Right ventricle myocardium inferior (tissue), 1 donor: ENCODE results near the gene CRY1. TPM values are rescaled to one million over a fixed set of nuclear protein-coding genes. Genes with fewer than 3 reads are reported as not detected.
"Not testable (repeated sequence)": the region's sequence is repeated elsewhere in the genome, so short reads cannot be mapped to it uniquely, and the experiment has no call there.

Source experiments
- ATAC-seq: fragments of 200-7000 bp; cut with Tn5 transposase; one replicate; pipeline ENCODE4 v1.9.1; 2020; ENCODE audit warnings: mild to moderate bottlenecking, moderate library complexity
- DNase-seq: peaks from one replicate; pipeline ENCODE4 v3.0.0; 2021; ENCODE audit errors: missing footprints
- intact Hi-C: fragments of 100-400 bp; cut with DNase I; formaldehyde crosslinking; loops from one replicate; pipeline ENCODE4 v1.11.0; 2022
- total RNA-seq: library from RNA; stranded (reverse); fragmentation: NEBNext Ultra II Directional; extraction: Animal tissue kit (Norgen Biotek cat#: 25700); gene quantifications from one replicate; pipeline ENCODE4 v1.2.1, GENCODE V29; 2021
- donor health status: DM: no; HTN: yes; CAD: no; lungs with severe emphysema.

CRY1 gene
- total RNA-seq, 1 donor from 2014 or later, result 7.4 TPM

- intact Hi-C loops, result loop anchor here (5.0 kb wide), 1 partner anchor 65 kb away; the partner anchor contains the start of gene CRY1
- no peak for DNase-seq
- ATAC-seq, result peak; percentile 32
These were observed 66.3 kb downstream of the CRY1 start for GRCh38 chr12:107026806-107027635.

GRCh38 chr12:107026356-107026755 lies 67.0 kb downstream of the CRY1 start:
- not testable (repeated sequence) for DNase-seq, ATAC-seq
- intact Hi-C loops, result loop anchor here (5.0 kb wide), 1 partner anchor 66 kb away; the partner anchor contains the start of gene CRY1

- DNase-seq (no peak), ATAC-seq (no peak)
- intact Hi-C loops, result loop anchor here (5.0 kb wide), 1 partner anchor 67 kb away; the partner anchor contains the start of gene CRY1
These were observed 67.7 kb downstream of the CRY1 start for GRCh38 chr12:107025671-107026070.

- DNase-seq (no peak), ATAC-seq (no peak)
- intact Hi-C loops, result no loop called here
These were observed 73.8 kb downstream of the CRY1 start for GRCh38 chr12:107019546-107019945.

- ATAC-seq (no peak), DNase-seq (no peak)
- intact Hi-C loops, result no loop called here
These were observed 76.3 kb downstream of the CRY1 start for GRCh38 chr12:107017042-107017441.

- ATAC-seq (no peak), DNase-seq (no peak)
- intact Hi-C loops, result no loop called here
These were observed 79.3 kb downstream of the CRY1 start for GRCh38 chr12:107014055-107014454.

- no peak for ATAC-seq
- no peak for DNase-seq
- intact Hi-C loops, result no loop called here
These were observed 80.5 kb downstream of the CRY1 start for GRCh38 chr12:107012736-107013425.

GRCh38 chr12:107011519-107011918 lies 81.8 kb downstream of the CRY1 start:
- intact Hi-C loops, result no loop called here
- DNase-seq (no peak), ATAC-seq (no peak)

- no peak for DNase-seq
- intact Hi-C loops, result no loop called here
- no peak for ATAC-seq
These were observed 85.9 kb downstream of the CRY1 start for GRCh38 chr12:107007411-107007810.

GRCh38 chr12:107002665-107003064 lies 90.7 kb downstream of the CRY1 start:
- DNase-seq, intact Hi-C loops, ATAC-seq: not testable (repeated sequence)

GRCh38 chr12:106999446-106999845 lies 93.9 kb downstream of the CRY1 start:
- no peak for ATAC-seq
- intact Hi-C loops, result no loop called here
- DNase-seq, result no peak

GRCh38 chr12:106997916-106998315 lies 95.4 kb downstream of the CRY1 start:
- DNase-seq, result no peak
- intact Hi-C loops, result no loop called here

GRCh38 chr12:106996102-106996501 lies 97.2 kb downstream of the CRY1 start:
- DNase-seq, intact Hi-C loops, ATAC-seq: not testable (repeated sequence)

More at GRCh38 chr12:106997916-106998315, 95.4 kb downstream of the CRY1 start:
- no peak for ATAC-seq

- intact Hi-C loops, result no loop called here
- DNase-seq (no peak), ATAC-seq (no peak)
These were observed 98.6 kb downstream of the CRY1 start for GRCh38 chr12:106994579-106995220.

GRCh38 chr12:106987846-106988245 lies 105.5 kb downstream of the CRY1 start:
- ATAC-seq, result no peak
- intact Hi-C loops, result loop anchor here (1.0 kb wide), 2 partner anchors 32 to 105 kb away; partner anchors contain the start of gene CRY1
- peak; percentile 72 for DNase-seq

GRCh38 chr12:106986625-106987389 lies 106.5 kb downstream of the CRY1 start, which contains the start of gene MTERF2:
TSS of gene MTERF2 (minus strand) at chr12:106987146. CDS start at chr12:106978714, 8,432 bp downstream.
- peak; percentile 99 for ATAC-seq
- intact Hi-C loops, result loop anchor here (1.0 kb wide), 2 partner anchors 31 to 106 kb away; partner anchors contain the start of gene CRY1
- DNase-seq, result peak; percentile 95

- ATAC-seq, result no peak
- intact Hi-C loops, result no loop called here
These were observed 107.2 kb downstream of the CRY1 start for GRCh38 chr12:106986135-106986534.

GRCh38 chr12:106985479-106985878 lies 107.9 kb downstream of the CRY1 start:
- DNase-seq (no peak), ATAC-seq (no peak)
- intact Hi-C loops, result no loop called here

More at GRCh38 chr12:106986135-106986534, 107.2 kb downstream of the CRY1 start:
- DNase-seq, result no peak
